ENCODE data around the gene EFHD2. TPM values are rescaled to one million over a fixed set of nuclear protein-coding genes. Genes with fewer than 3 reads are reported as not detected.

The EFHD2 gene
- total RNA-seq, 1 donor from 2014 or later: 23.0 TPM

DNA sequence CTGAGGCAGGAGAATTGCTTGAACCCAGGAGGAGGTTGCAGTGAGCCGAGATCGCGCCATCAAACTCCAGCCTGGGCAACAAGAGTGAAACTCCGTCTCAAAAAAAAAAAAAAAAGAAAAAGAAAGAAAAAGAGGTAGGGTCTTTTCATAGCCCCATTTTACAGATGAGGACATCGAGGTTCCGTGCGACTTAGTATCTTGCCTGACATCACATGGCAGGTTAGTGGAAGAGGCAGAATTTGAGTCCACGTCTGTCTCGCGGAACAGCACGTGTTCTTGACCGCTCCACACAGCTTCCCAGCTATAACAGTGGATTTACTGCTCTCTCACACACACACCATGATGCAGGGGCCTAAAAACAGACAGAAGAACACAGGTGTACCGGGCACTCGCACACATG is 29.6 kb downstream of the EFHD2 start:
- Mint-ChIP-seq H3K27ac (ENCODE audit: unreplicated experiment) (no peak overlapping the region), H3K9me3 (no peaks in the 10 kb centered on the region), H3K4me3 (no peak overlapping the region), H3K4me1 (no peaks in the 10 kb centered on the region), H3K27me3 (ENCODE audit: low read depth) (no peaks in the 10 kb centered on the region), H3K36me3 (ENCODE audit: low read depth) (no peaks in the 10 kb centered on the region)
- TF ChIP-seq, protein P1, sequence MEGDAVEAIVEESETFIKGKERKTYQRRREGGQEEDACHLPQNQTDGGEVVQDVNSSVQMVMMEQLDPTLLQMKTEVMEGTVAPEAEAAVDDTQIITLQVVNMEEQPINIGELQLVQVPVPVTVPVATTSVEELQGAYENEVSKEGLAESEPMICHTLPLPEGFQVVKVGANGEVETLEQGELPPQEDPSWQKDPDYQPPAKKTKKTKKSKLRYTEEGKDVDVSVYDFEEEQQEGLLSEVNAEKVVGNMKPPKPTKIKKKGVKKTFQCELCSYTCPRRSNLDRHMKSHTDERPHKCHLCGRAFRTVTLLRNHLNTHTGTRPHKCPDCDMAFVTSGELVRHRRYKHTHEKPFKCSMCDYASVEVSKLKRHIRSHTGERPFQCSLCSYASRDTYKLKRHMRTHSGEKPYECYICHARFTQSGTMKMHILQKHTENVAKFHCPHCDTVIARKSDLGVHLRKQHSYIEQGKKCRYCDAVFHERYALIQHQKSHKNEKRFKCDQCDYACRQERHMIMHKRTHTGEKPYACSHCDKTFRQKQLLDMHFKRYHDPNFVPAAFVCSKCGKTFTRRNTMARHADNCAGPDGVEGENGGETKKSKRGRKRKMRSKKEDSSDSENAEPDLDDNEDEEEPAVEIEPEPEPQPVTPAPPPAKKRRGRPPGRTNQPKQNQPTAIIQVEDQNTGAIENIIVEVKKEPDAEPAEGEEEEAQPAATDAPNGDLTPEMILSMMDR (conservative IDR thresholded peaks at IDR 0.05): no peak
- DNase-seq (ENCODE audit: low read depth, low spot score): no peak

DNA sequence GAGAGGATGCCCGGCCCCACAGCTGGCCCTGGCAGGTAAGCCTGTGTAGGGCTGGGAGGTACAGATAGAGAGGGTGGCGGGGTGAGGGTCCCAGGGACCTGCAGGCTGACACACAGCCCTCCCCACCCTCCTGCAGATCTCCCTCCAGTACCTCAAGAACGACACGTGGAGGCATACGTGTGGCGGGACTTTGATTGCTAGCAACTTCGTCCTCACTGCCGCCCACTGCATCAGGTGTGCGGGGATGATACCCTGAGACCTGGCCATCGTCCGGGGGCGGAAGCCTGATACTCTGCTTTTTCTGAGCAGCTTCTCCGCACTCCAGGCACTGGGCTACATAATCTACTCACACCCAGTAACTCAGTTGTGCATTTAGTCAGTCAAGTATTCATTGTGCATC is 30.7 kb downstream of the EFHD2 start:
- Mint-ChIP-seq H3K4me1 (no peaks in the 10 kb centered on the region), H3K4me3 (no peak overlapping the region), H3K27me3 (ENCODE audit: low read depth) (no peaks in the 10 kb centered on the region), H3K27ac (ENCODE audit: unreplicated experiment) (no peak overlapping the region), H3K9me3 (no peaks in the 10 kb centered on the region), H3K36me3 (ENCODE audit: low read depth) (no peaks in the 10 kb centered on the region)
- no peak for DNase-seq (ENCODE audit: low read depth, low spot score)
- TF ChIP-seq, protein P1 (conservative IDR thresholded peaks at IDR 0.05): no peak

DNA sequence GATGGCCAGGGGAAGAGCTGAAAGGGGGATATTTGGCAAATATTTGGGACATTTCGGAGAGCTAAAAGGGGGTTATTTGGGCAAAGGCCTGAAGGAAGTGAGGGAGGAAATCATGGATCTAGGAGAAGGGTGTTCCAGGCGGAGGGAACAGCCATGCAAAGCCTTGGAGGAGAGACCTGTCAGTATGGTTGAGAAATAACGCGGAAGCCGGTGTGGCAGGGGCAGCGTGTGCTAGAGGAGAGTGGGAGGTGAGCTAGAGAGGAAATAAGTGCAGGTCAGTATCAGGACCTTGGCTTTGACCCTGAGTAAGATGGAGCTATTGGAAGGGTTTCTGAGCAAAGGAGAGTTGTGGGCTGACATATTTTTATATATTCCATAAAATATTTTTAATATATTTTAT is 31.6 kb downstream of the EFHD2 start:
- no peak for DNase-seq (ENCODE audit: low read depth, low spot score)
- no peaks in the 10 kb centered on the region for H3K36me3 Mint-ChIP-seq (ENCODE audit: low read depth)

DNA sequence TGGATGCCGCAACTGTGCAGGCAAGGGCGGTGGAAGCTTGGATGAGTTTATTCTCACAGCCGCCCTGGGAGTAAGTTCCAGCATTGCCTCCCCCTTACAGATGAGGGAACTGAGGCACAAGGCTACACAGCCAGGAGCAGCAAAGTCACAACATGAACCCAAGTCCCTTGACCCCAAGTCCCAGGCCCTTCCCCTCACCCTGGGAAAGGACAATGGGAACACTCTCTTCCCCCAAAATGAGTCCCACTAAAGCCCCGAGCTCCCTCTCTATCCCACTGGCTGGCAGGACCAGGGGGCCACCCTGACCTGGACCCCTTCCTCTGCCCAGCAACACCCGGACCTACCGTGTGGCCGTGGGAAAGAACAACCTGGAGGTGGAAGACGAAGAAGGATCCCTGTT is 32.4 kb downstream of the EFHD2 start:
- H3K36me3 Mint-ChIP-seq (ENCODE audit: low read depth): no peaks in the 10 kb centered on the region
- no peak overlapping the region for H3K4me3 Mint-ChIP-seq
- no peaks in the 10 kb centered on the region for H3K27me3 Mint-ChIP-seq (ENCODE audit: low read depth)
- TF ChIP-seq, protein P1 (conservative IDR thresholded peaks at IDR 0.05): no peak
- DNase-seq (ENCODE audit: low read depth, low spot score): no peak
- no peaks in the 10 kb centered on the region for H3K9me3 Mint-ChIP-seq
- no peak overlapping the region for H3K27ac Mint-ChIP-seq (ENCODE audit: unreplicated experiment)
- no peaks in the 10 kb centered on the region for H3K4me1 Mint-ChIP-seq

More for the DNA sequence above, 31.6 kb downstream of the EFHD2 start:
- H3K4me3 Mint-ChIP-seq: no peak overlapping the region
- H3K27ac Mint-ChIP-seq (ENCODE audit: unreplicated experiment): no peak overlapping the region
- no peaks in the 10 kb centered on the region for H3K9me3 Mint-ChIP-seq
- TF ChIP-seq, protein P1 (conservative IDR thresholded peaks at IDR 0.05): no peak
- H3K27me3 Mint-ChIP-seq (ENCODE audit: low read depth): no peaks in the 10 kb centered on the region
- H3K4me1 Mint-ChIP-seq: no peaks in the 10 kb centered on the region

DNA sequence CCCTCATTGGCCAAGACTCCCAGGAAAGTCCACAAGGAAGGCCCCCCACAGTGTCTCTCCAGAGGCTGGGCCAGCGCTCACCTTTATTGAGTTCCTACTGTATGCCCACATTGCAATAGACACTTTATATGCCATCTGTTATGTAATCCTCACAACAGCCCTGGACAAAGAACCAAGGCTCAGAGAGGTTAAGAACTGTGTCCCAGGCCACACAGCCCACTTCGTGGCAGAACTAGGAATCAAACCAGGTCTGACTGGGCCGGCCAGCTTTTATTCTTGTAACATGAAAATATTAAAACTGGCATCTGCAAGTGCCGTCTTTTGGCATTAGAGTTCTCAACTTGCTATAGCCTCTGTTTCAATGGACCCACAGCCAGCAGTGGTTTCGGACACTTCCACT is 33.1 kb downstream of the EFHD2 start:
- H3K4me3 Mint-ChIP-seq: no peak overlapping the region
- DNase-seq (ENCODE audit: low read depth, low spot score): no peak
- H3K4me1 Mint-ChIP-seq: no peaks in the 10 kb centered on the region
- TF ChIP-seq, protein P1 (conservative IDR thresholded peaks at IDR 0.05): no peak
- no peaks in the 10 kb centered on the region for H3K9me3 Mint-ChIP-seq
- H3K27ac Mint-ChIP-seq (ENCODE audit: unreplicated experiment): no peak overlapping the region
- H3K36me3 Mint-ChIP-seq (ENCODE audit: low read depth): no peaks in the 10 kb centered on the region
- no peaks in the 10 kb centered on the region for H3K27me3 Mint-ChIP-seq (ENCODE audit: low read depth)

DNA sequence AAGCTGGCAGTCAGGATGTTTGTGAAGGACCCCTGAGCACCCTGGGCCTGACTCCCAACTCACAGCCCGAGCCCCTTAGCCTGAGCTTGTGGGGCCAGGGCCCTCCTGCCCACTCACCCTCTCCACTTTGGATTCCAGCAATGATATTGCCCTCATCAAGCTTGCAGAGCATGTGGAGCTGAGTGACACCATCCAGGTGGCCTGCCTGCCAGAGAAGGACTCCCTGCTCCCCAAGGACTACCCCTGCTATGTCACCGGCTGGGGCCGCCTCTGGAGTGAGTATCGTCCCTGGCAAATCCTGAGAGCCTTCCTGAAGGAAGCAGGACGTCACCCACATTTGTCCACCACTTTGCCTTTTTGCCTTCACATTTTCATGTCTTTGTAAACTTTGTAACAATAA is 33.6 kb downstream of the EFHD2 start:
- no peaks in the 10 kb centered on the region for H3K27me3 Mint-ChIP-seq (ENCODE audit: low read depth)
- H3K9me3 Mint-ChIP-seq: no peaks in the 10 kb centered on the region
- TF ChIP-seq, protein P1 (conservative IDR thresholded peaks at IDR 0.05): no peak
- no peaks in the 10 kb centered on the region for H3K4me1 Mint-ChIP-seq
- no peak for DNase-seq (ENCODE audit: low read depth, low spot score)
- no peaks in the 10 kb centered on the region for H3K36me3 Mint-ChIP-seq (ENCODE audit: low read depth)
- no peak overlapping the region for H3K4me3 Mint-ChIP-seq
- no peak overlapping the region for H3K27ac Mint-ChIP-seq (ENCODE audit: unreplicated experiment)
